HL-60 (cell line): ENCODE measurements around the gene SMIM28.

ENCODE experiments used
- CTCF ChIP-seq: IDR thresholded peaks from one replicate; pipeline ENCODE4 v1.5.1; 2011; ENCODE audit warnings: low read length, control low read depth, inconsistent platforms; ENCODE audit not compliant: insufficient read depth
- GABPA ChIP-seq: IDR thresholded peaks from 2 replicates; pipeline ENCODE4 v1.6.1; 2012; ENCODE audit warnings: low read depth
- POLR2AphosphoS5 ChIP-seq: IDR thresholded peaks from 2 replicates; pipeline ENCODE4 v1.6.1; 2012; ENCODE audit warnings: low read depth
- REST ChIP-seq: IDR thresholded peaks from 2 replicates; pipeline ENCODE4 v1.6.1; 2012; ENCODE audit warnings: low read depth; ENCODE audit not compliant: insufficient replicate concordance
- SPI1 ChIP-seq: IDR thresholded peaks from 2 replicates; pipeline ENCODE4 v1.6.1; 2012; ENCODE audit warnings: low read depth, mild to moderate bottlenecking, borderline replicate concordance

GRCh38 chr6:138422861-138423260 is 45.2 kb downstream of the SMIM28 start:
- TF ChIP-seq POLR2AphosphoS5 (no peak), CTCF (no peak), GABPA (no peak), REST (no peak), SPI1 (no peak)
